Neural cell (in vitro differentiated cells): ENCODE results near the gene LAPTM5.

Experiments
- EP300 ChIP-seq: fragments of 450-650 bp; conservative IDR thresholded peaks from 2 replicates; pipeline ENCODE4 v1.6.1; 2014; ENCODE audit warnings: antibody characterized with exemption, mild to moderate bottlenecking, moderate library complexity; ENCODE audit not compliant: poor library complexity, severe bottlenecking
- EZH2 ChIP-seq: fragments of 200-600, 300-800 bp; shearing (Covaris generic), sonication (generic); IDR thresholded peaks from 2 replicates; pipeline ENCODE4 v1.6.1; 2014; ENCODE audit warnings: antibody characterized with exemption, low read length, borderline replicate concordance, mild to moderate bottlenecking; ENCODE audit not compliant: insufficient read depth, poor library complexity, severe bottlenecking
- POLR2AphosphoS5 ChIP-seq: IDR thresholded peaks from 2 replicates; pipeline ENCODE4 v1.6.1; 2012
- SMC3 ChIP-seq: fragments of 450-650 bp; conservative IDR thresholded peaks from 2 replicates; pipeline ENCODE4 v1.6.1; 2014; ENCODE audit warnings: antibody characterized with exemption, mild to moderate bottlenecking, moderate library complexity; ENCODE audit not compliant: poor library complexity
- TAF1 ChIP-seq: IDR thresholded peaks from 2 replicates; pipeline ENCODE4 v1.6.1; 2012; ENCODE audit warnings: low read depth
- TF ChIP-seq, protein P1 (sequence below): fragments of 450-650 bp; IDR thresholded peaks from 2 replicates; pipeline ENCODE4 v1.5.1; 2014; ENCODE audit warnings: antibody characterized with exemption, mild to moderate bottlenecking, moderate library complexity; ENCODE audit not compliant: poor library complexity, severe bottlenecking
- TF ChIP-seq, protein P2 (sequence below): IDR thresholded peaks from 2 replicates; pipeline ENCODE4 v1.6.1; 2012; ENCODE audit warnings: borderline replicate concordance

DNA sequence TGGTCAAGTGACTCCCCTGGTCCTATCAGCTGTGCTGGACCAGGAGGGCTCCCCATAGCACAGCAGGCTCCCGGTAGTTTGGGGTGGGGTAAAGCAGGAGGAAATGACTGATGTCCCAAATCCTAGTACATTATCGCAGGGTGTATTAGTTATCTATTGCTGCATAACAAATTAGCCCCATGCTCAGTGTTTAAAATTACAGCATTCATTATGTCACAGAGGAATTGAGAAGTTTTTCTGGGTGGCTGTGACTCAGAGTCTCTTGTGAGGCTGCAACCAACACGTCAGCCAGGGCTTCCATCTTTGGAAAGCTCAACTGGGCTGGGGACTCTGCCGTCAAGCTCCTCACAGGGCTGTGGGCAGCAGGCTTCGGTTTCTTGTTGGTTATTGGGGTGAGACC lies 34.3 kb upstream of the LAPTM5 start:
- TF ChIP-seq, protein P1, sequence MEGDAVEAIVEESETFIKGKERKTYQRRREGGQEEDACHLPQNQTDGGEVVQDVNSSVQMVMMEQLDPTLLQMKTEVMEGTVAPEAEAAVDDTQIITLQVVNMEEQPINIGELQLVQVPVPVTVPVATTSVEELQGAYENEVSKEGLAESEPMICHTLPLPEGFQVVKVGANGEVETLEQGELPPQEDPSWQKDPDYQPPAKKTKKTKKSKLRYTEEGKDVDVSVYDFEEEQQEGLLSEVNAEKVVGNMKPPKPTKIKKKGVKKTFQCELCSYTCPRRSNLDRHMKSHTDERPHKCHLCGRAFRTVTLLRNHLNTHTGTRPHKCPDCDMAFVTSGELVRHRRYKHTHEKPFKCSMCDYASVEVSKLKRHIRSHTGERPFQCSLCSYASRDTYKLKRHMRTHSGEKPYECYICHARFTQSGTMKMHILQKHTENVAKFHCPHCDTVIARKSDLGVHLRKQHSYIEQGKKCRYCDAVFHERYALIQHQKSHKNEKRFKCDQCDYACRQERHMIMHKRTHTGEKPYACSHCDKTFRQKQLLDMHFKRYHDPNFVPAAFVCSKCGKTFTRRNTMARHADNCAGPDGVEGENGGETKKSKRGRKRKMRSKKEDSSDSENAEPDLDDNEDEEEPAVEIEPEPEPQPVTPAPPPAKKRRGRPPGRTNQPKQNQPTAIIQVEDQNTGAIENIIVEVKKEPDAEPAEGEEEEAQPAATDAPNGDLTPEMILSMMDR = no peak
- TF ChIP-seq EZH2 (no peak), SMC3 (no peak), POLR2AphosphoS5 (no peak), EP300 (no peak), TAF1 (no peak)
- TF ChIP-seq, protein P2, sequence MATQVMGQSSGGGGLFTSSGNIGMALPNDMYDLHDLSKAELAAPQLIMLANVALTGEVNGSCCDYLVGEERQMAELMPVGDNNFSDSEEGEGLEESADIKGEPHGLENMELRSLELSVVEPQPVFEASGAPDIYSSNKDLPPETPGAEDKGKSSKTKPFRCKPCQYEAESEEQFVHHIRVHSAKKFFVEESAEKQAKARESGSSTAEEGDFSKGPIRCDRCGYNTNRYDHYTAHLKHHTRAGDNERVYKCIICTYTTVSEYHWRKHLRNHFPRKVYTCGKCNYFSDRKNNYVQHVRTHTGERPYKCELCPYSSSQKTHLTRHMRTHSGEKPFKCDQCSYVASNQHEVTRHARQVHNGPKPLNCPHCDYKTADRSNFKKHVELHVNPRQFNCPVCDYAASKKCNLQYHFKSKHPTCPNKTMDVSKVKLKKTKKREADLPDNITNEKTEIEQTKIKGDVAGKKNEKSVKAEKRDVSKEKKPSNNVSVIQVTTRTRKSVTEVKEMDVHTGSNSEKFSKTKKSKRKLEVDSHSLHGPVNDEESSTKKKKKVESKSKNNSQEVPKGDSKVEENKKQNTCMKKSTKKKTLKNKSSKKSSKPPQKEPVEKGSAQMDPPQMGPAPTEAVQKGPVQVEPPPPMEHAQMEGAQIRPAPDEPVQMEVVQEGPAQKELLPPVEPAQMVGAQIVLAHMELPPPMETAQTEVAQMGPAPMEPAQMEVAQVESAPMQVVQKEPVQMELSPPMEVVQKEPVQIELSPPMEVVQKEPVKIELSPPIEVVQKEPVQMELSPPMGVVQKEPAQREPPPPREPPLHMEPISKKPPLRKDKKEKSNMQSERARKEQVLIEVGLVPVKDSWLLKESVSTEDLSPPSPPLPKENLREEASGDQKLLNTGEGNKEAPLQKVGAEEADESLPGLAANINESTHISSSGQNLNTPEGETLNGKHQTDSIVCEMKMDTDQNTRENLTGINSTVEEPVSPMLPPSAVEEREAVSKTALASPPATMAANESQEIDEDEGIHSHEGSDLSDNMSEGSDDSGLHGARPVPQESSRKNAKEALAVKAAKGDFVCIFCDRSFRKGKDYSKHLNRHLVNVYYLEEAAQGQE = no peak
